NCI-H774 (cell line): ENCODE data around the gene TCEA2.

ENCODE experiments used
- DNase-seq: peaks from one replicate; lab custom pipeline; 2025; lab: John Stamatoyannopoulos, UW

The TCEA2 gene

GRCh38 chr20:64062596-64063388 is at the start of gene TCEA2:
Gene TCEA2 (plus strand): TSS chr20:64063198. CDS start chr20:64063313, 115 bp downstream.
- DNase-seq: peak; percentile 92

- no peak for DNase-seq
Measured at GRCh38 chr20:64015635-64016034, 47.4 kb upstream of the TCEA2 start.

GRCh38 chr20:64021124-64021975 is 41.6 kb upstream of the TCEA2 start:
- DNase-seq: no peak

- no peak for DNase-seq
Measured at GRCh38 chr20:64022671-64023360, 40.2 kb upstream of the TCEA2 start.

- no peak for DNase-seq
Measured at GRCh38 chr20:64023361-64024140, 39.4 kb upstream of the TCEA2 start.

GRCh38 chr20:64024141-64024990 is 38.6 kb upstream of the TCEA2 start:
- DNase-seq: no peak

GRCh38 chr20:64025101-64025825 is 37.7 kb upstream of the TCEA2 start:
- no peak for DNase-seq

GRCh38 chr20:64025826-64026412 is 37.1 kb upstream of the TCEA2 start:
- no peak for DNase-seq

- DNase-seq: no peak
Measured at GRCh38 chr20:64027981-64028685, 34.9 kb upstream of the TCEA2 start.

GRCh38 chr20:64029293-64030117 is 33.5 kb upstream of the TCEA2 start:
- no peak for DNase-seq

GRCh38 chr20:64030371-64031134 is 32.4 kb upstream of the TCEA2 start:
- no peak for DNase-seq

GRCh38 chr20:64031822-64032314 is 31.1 kb upstream of the TCEA2 start:
- no peak for DNase-seq

- DNase-seq: no peak
Measured at GRCh38 chr20:64032706-64033624, 30.0 kb upstream of the TCEA2 start.

GRCh38 chr20:64033981-64034493 is 29.0 kb upstream of the TCEA2 start:
- no peak for DNase-seq

GRCh38 chr20:64035066-64035932 is 27.7 kb upstream of the TCEA2 start:
- DNase-seq: no peak
